K562 (cell line): ENCODE measurements around the gene GIGYF1. TPM values are rescaled to one million over a fixed set of nuclear protein-coding genes. Genes with fewer than 3 reads are reported as not detected.
A peak's percentile ranks its signal among the peaks of the same experiment; 100 is the strongest.

Experiments used
- BRD9 ChIP-seq: fragments of 450-650 bp; IDR thresholded peaks from 2 replicates; pipeline ENCODE4 v1.6.1; 2018; ENCODE audit warnings: low read depth; ENCODE audit not compliant: partially characterized antibody
- CAMTA2 ChIP-seq: fragments of 250-450 bp; sonication (Bioruptor Pico); conservative IDR thresholded peaks from 2 replicates; pipeline ENCODE4 v1.5.1; 2022
- DACH1 ChIP-seq: fragments of 450-650 bp; IDR thresholded peaks from 2 replicates; pipeline ENCODE4 v1.6.1; 2018; ENCODE audit not compliant: partially characterized antibody
- DLX4 ChIP-seq: fragments of 250-450 bp; sonication (Bioruptor Pico); IDR thresholded peaks from 2 replicates; pipeline ENCODE4 v1.6.1; 2021; ENCODE audit warnings: mild to moderate bottlenecking
- FOXA1 ChIP-seq: fragments of 450-650 bp; IDR thresholded peaks from 2 replicates; pipeline ENCODE4 v1.6.1; 2016; ENCODE audit warnings: mild to moderate bottlenecking, borderline replicate concordance
- FOXK2 ChIP-seq, 2 experiments: fragments of 450-650 bp; IDR thresholded peaks in 1 of 2; conservative IDR thresholded peaks in 1 of 2; 2 replicates each; pipeline ENCODE4 v1.6.1; 2016; ENCODE audit warnings: low read depth in 2 of 2, mild to moderate bottlenecking in 1 of 2
- GABPA ChIP-seq: fragments of 200-800 bp; sonication (Bioruptor generic); conservative IDR thresholded peaks from 2 replicates; pipeline ENCODE4 v1.6.1; 2016; ENCODE audit warnings: low read depth, missing genetic modification characterization, missing compliant biosample characterization
- MEIS2 ChIP-seq: fragments of 450-650 bp; IDR thresholded peaks from 2 replicates; pipeline ENCODE4 v1.6.1; 2014; ENCODE audit warnings: mild to moderate bottlenecking; ENCODE audit not compliant: partially characterized antibody
- NCOA4 ChIP-seq: fragments of 450-650 bp; IDR thresholded peaks from 2 replicates; pipeline ENCODE4 v1.6.1; 2018; ENCODE audit warnings: mild to moderate bottlenecking; ENCODE audit not compliant: partially characterized antibody
- NFATC3 ChIP-seq: fragments of 450-650 bp; IDR thresholded peaks from 2 replicates; pipeline ENCODE4 v1.6.1; 2017; ENCODE audit warnings: mild to moderate bottlenecking
- SIRT6 ChIP-seq: IDR thresholded peaks from one replicate; pipeline ENCODE4 v1.6.1; 2012; ENCODE audit warnings: low read depth, mild to moderate bottlenecking, control low read depth, inconsistent platforms, low read length, moderate library complexity
- TAF1 ChIP-seq: IDR thresholded peaks from 2 replicates; pipeline ENCODE4 v1.6.1; 2011; ENCODE audit warnings: mild to moderate bottlenecking, low read length, moderate library complexity; ENCODE audit not compliant: insufficient read depth, control insufficient read depth, severe bottlenecking; ENCODE audit errors: extremely low read depth
- TBL1XR1 ChIP-seq, 2 experiments: IDR thresholded peaks; 2 replicates each; pipeline ENCODE4 v1.6.1; 2012; ENCODE audit warnings: improper control_type of control experiment in 2 of 2, low read length in 2 of 2, mild to moderate bottlenecking in 1 of 2
- XRCC3 ChIP-seq: fragments of 450-650 bp; IDR thresholded peaks from 2 replicates; pipeline ENCODE4 v1.6.1; 2017; ENCODE audit warnings: mild to moderate bottlenecking, moderate library complexity
- YBX1 ChIP-seq: fragments of 450-650 bp; IDR thresholded peaks from 2 replicates; pipeline ENCODE4 v1.7.1; 2016; ENCODE audit warnings: mild to moderate bottlenecking
- ZKSCAN3 ChIP-seq: fragments of 250-450 bp; sonication (Bioruptor Pico); IDR thresholded peaks from 2 replicates; pipeline ENCODE4 v1.4.0; 2020
- ZNF212 ChIP-seq: fragments of 450-650 bp; formaldehyde crosslinking; IDR thresholded peaks from 2 replicates; pipeline ENCODE4 v1.4.0; 2020; ENCODE audit warnings: mild to moderate bottlenecking
- ZNF79 ChIP-seq: fragments of 250-450 bp; sonication (Bioruptor Pico); IDR thresholded peaks from 2 replicates; pipeline ENCODE4 v1.4.0; 2020; ENCODE audit warnings: low read depth, mild to moderate bottlenecking, moderate library complexity
- polyA plus RNA-seq, 8 experiments: library from polyadenylated mRNA; depleted of rRNA in 4 of 8; stranded (reverse) in 5 of 8; unstranded in 3 of 8; fragments of >200 nt; fragmentation: Nextera tagmentation in 2 of 8; fragmentation: Illumina TruSeq in 1 of 8; extraction: Ambion mirVana in 2 of 8; extraction: Trizol in 1 of 8; gene quantifications; 2 replicates each; pipeline versions ENCODE4 v1.2.1 to v1.2.3, GENCODE V29; 2011 to 2014; ENCODE audit warnings: inconsistent platforms in 1 of 8, missing spikeins in 1 of 8
- total RNA-seq, 7 experiments: library from RNA; depleted of rRNA in 6 of 7; stranded (reverse); fragments of >200 nt in 6 of 7; fragmentation: Illumina TruSeq in 2 of 7; extraction: Trizol in 2 of 7; gene quantifications; 2 replicates each; pipeline versions ENCODE4 v1.2.1 to v1.2.3, GENCODE V29; 2011 to 2021; ENCODE audit warnings: low replicate concordance in 1 of 7
- TF ChIP-seq, protein P1 (sequence below): sonication (generic); formaldehyde crosslinking; IDR thresholded peaks from 2 replicates; pipeline ENCODE4 v1.8.1; 2023; ENCODE audit warnings: mild to moderate bottlenecking, missing genetic modification reagents, moderate library complexity
- TF ChIP-seq, protein P2 (sequence below): sonication (generic); formaldehyde crosslinking; IDR thresholded peaks from 2 replicates; pipeline ENCODE4 v1.8.1; 2023; ENCODE audit warnings: mild to moderate bottlenecking, missing genetic modification reagents
- TF ChIP-seq, protein P3 (sequence below): fragments of 250-450 bp; sonication (Bioruptor Pico); IDR thresholded peaks from 2 replicates; pipeline ENCODE4 v1.5.1; 2021; ENCODE audit warnings: mild to moderate bottlenecking
- TF ChIP-seq, protein P4 (sequence below): fragments of 450-650 bp; IDR thresholded peaks from 2 replicates; pipeline ENCODE4 v1.6.1; 2018; ENCODE audit warnings: mild to moderate bottlenecking, low read depth; ENCODE audit not compliant: partially characterized antibody

The GIGYF1 gene
- total and polyA plus RNA-seq, 9 of the 15 experiments (the other 6 are each of a cell fraction or from before 2014, with no cell fraction given): 0.56 to 76.2 (median 16.8) TPM

DNA sequence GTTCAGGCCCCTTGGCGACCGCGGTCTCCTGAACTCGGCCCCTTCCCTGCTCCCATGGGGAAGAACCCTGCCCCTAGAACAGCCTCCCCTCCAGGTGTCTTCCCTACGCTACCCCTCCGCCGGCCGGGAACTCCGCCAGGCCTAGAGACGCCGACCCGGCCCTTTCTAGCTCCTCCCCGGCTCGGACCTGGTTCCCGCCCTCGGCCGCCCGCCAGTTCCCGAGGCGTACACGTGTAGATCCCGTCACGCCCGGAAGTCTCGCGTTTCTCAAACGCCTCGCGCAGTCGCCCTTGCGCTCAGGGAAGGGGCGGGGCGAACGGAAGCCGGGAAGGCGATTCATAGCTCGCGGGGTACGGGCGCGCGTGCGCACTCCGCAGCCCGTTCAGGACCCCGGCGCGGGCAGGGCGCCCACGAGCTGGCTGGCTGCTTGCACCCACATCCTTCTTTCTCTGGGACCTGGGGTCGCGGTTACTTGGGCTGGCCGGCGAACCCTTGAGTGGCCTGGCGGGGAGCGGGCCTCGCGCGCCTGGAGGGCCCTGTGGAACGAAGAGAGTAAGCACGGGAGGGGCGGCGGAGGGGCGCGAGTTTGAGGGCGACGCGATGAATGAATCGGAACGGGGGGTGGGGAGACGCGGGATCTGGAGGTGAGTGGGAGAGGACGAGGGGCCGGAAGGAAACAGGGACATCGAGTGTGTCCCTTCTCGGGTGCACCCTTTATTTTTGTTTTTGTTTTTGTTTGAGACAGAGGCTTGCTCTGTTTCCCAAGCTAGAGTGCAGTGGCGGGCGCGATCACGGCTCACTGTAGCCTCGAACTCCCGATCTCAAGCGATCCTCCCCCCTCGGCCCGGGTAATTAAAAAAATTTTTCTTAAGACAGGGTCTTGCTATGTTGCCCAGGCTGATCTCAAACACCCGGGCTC lies 12.0 kb upstream of the GIGYF1 start, which contains the start of gene POP7 (continued):
- TF ChIP-seq TAF1 (peak; percentile 83), NFATC3 (no peak), FOXK2 (conservative IDR thresholded peaks at IDR 0.05 in 1 of 2, IDR thresholded peaks at IDR 0.05 in 1 of 2; ENCODE audit: low read depth in 2 of 2) (peak; percentile 7 to 13; a peak in 2 of 4 replicates), DLX4 (CRISPR knock-in tag) (no peak), XRCC3 (no peak), NCOA4 (peak; percentile 49), ZKSCAN3 (no peak), FOXA1 (no peak), YBX1 (no peak), TBL1XR1 (IDR thresholded peaks at IDR 0.05; ENCODE audit: low read length in 2 of 2) (no peak), MEIS2 (peak; percentile 86), ZNF79 (CRISPR knock-in tag) (no peak), SIRT6 (no peak), GABPA (peak; percentile 43; the same call in 1 of the 2 replicates), DACH1 (no peak), BRD9 (peak; percentile 25), CAMTA2 (CRISPR knock-in tag) (no peak), ZNF212 (CRISPR knock-in tag) (no peak)
- TF ChIP-seq, protein P1, sequence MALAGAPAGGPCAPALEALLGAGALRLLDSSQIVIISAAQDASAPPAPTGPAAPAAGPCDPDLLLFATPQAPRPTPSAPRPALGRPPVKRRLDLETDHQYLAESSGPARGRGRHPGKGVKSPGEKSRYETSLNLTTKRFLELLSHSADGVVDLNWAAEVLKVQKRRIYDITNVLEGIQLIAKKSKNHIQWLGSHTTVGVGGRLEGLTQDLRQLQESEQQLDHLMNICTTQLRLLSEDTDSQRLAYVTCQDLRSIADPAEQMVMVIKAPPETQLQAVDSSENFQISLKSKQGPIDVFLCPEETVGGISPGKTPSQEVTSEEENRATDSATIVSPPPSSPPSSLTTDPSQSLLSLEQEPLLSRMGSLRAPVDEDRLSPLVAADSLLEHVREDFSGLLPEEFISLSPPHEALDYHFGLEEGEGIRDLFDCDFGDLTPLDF: peak; percentile 98
- TF ChIP-seq, protein P2, sequence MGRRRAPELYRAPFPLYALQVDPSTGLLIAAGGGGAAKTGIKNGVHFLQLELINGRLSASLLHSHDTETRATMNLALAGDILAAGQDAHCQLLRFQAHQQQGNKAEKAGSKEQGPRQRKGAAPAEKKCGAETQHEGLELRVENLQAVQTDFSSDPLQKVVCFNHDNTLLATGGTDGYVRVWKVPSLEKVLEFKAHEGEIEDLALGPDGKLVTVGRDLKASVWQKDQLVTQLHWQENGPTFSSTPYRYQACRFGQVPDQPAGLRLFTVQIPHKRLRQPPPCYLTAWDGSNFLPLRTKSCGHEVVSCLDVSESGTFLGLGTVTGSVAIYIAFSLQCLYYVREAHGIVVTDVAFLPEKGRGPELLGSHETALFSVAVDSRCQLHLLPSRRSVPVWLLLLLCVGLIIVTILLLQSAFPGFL (CRISPR knock-in tag): 0 out of 2 replicates have a peak, but pooled peaks have one; percentile 37
- TF ChIP-seq, protein P3, sequence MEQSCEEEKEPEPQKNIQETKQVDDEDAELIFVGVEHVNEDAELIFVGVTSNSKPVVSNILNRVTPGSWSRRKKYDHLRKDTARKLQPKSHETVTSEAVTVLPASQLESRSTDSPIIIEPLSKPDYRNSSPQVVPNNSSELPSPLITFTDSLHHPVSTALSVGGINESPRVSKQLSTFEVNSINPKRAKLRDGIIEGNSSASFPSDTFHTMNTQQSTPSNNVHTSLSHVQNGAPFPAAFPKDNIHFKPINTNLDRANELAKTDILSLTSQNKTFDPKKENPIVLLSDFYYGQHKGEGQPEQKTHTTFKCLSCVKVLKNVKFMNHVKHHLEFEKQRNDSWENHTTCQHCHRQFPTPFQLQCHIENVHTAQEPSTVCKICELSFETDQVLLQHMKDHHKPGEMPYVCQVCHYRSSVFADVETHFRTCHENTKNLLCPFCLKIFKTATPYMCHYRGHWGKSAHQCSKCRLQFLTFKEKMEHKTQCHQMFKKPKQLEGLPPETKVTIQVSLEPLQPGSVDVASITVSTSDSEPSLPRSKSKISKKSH (CRISPR knock-in tag): no peak
- TF ChIP-seq, protein P4, sequence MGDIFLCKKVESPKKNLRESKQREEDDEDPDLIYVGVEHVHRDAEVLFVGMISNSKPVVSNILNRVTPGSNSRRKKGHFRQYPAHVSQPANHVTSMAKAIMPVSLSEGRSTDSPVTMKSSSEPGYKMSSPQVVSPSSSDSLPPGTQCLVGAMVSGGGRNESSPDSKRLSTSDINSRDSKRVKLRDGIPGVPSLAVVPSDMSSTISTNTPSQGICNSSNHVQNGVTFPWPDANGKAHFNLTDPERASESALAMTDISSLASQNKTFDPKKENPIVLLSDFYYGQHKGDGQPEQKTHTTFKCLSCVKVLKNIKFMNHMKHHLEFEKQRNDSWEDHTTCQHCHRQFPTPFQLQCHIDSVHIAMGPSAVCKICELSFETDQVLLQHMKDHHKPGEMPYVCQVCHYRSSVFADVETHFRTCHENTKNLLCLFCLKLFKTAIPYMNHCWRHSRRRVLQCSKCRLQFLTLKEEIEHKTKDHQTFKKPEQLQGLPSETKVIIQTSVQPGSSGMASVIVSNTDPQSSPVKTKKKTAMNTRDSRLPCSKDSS: no peak
